GM15510 (cell line): ENCODE data around the gene NTF3.

Source experiments
- POLR2A ChIP-seq: IDR thresholded peaks from 3 replicates; pipeline ENCODE4 v1.6.1; 2011; ENCODE audit warnings: borderline replicate concordance; ENCODE audit not compliant: insufficient read length; ENCODE audit errors: extremely low read depth

The NTF3 gene

DNA sequence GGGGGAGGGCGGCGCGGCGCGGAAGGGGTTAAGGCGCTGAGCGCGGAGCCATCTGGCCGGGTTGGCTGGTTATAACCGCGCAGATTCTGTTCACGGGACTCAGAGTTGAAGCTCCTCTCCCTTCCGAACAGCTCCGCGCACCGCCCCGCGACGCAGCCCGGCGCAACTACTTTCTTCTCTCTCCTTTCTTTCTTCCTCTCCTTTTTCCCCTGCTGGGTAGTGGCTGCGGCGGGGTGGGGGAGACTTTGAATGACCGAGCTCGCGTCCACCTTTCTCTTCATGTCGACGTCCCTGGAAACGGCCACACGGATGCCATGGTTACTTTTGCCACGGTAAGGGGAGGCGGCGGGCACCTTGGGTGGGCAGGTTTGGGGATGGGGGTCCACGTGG is at the start of gene NTF3:
NTF3 (plus strand) TSS at position 98 of the 390 bp plus-strand sequence; CDS start at position 315, 217 bp downstream.
- no peak for TF ChIP-seq POLR2A

DNA sequence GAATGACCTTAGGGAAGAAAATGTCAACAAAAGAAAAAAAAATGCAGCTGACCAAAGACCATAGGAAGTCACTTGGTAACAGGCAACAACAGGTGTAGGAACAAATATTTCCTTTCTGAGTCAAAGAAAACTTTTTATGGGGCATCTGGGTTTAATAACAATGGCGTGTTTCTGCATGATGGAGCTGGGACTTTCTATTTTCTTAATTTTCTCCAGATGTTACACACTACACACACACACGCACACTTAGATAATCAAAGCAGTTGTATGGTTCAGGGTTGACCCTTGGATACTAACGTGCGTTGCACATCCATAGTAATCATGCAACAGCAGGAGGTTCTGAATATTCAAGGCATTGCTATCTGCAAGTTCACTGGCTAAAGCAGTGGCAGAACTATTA is 47.9 kb upstream of the NTF3 start:
- TF ChIP-seq POLR2A, result no peak

DNA sequence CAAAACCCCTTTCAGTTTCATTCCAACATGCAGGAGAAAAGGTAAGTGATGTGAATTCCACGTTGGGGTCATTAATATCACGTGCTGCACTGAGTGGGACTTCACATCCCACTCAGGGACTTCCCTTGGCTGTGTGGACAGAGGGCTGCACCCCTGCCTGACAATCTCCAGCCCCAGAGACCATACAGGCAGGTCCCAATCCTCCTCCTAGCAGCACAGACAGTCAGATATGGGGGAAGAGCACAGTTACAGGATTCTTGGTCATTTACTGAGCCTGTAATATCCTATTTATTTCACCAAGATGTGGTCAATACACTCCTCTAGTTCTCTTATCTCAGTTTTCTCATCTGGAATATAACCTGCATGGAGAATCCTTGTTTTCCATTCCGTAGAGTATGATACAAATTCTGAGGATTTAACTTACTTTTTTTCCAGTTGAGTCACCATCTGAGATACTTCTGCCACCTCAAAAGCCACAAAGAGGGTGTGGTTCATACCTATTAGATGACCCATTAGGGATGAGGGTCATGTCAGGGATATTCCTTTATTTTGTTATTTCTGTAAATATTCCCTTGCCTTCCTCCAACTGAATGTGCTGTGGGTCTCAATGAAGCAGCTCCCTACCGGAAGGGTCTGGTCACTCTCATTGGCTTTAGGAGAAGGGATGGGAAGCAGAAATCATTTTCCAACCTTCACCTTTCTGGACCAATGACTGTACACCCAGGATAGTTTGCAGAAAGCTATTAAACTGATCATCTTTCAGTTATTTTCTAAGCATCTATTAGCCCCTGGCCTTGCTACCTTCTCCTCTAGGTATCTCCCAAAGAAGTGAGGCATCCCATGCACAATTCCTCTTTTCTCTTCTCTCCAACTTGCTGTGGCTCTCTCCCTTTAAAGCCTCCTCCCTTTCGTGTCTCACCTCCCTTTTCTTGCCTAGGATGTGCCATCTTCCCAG is 43.0 kb upstream of the NTF3 start:
- TF ChIP-seq POLR2A, result no peak

DNA sequence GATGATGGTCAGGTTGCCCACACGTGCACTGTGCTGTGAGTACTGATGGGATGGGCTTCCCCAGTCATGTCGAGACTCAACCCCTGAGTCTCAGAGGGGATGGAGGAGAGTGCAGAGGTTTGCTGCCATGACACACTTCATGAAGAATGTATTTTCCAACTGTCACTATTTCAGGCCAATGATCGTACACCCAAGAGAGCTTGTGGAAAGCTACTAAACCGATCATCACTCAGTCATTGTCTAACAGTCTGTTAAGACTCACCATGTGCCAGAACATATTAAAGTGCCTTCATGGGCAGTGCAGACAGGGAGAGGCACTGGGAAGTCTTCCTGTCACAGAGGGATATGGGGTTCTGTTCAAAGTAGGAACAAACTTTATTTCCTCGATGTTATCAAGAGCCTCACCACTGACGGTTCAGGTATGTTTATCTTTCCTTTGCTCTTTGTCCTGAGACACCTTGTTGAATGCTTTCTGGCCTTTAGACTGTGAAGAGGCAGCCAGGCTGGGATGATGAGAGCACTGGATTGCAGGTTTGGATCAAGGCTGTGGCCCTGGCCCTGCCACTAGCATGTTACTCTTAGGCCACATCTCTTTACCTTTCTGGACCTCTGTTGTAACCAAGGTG is 41.6 kb upstream of the NTF3 start:
- TF ChIP-seq POLR2A, result no peak

DNA sequence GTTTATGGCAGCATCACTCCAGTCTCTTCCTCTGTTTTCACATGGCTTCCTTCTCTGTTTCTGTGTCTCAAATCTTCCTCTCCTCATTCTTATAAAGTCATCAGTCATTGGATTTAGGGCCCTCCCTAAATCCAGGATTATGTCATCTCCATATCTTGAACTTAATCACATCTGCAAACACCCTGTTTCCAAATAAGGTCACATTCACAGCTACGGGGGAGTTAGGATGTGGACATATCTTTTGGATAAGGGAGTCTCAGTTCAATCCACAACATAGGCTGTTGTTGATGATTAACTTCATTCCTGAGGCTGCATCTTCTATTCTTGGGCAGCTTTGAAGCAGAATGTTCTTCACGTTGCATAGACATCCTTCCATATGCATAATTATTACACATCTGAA is 40.3 kb upstream of the NTF3 start:
- TF ChIP-seq POLR2A, result no peak

DNA sequence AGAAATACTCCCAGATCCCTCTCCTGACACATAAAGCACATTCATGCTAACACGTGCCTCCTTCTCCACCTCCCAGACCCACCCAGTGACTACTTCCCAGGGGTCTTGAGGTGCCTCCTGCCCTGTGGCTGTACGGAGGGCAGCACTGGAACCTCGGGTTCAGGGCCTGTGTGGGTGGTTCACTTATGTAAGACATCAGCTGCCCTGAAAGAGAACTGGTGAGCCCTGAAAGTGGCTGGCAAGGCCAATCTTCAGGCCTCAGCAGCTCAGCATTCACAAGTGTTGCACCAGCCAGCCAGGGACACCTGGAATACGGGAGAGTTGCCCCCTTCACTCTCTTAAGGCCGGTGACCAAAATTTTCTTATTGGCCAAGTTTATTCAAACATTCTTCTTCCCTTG is 38.9 kb upstream of the NTF3 start:
- TF ChIP-seq POLR2A, result no peak

DNA sequence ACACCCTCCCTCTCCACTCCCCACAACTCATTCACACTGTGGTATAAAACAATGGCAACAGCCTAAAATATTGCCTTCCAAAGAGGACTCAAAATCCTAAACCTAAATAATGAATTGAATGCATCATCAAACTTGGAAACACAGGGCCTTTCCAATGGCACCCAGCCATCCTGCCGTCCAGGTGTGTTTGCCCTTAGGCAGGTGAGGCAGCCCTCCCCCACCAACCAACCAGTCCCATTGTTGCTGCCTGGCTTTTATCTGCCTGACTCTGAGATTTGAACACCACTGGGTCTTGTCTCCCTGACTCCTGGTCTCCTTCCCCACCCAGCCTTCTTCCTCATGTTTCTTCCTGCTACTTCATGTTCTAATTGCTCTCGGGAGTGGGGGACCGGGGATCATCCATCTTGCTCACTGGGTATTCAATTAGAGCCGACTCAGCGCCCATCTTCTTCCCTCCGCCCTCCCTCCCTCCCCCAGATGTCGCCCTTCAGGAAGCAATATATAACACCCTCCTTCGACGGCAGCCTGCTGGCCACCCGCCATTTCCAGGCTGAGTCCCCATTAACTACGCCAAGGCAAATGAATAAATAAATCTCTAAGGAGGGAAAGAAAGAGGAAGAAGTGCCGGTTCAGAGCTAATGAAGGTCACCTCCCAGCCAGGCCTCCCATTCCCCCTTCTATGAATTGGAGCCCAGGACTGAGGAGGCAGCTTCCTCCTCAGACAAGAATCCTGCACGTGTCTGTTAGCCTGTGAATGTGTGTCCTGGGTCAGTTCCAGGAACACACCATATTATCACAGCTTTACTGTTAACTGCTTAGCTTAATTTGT is 36.3 kb upstream of the NTF3 start:
- TF ChIP-seq POLR2A, result no peak

DNA sequence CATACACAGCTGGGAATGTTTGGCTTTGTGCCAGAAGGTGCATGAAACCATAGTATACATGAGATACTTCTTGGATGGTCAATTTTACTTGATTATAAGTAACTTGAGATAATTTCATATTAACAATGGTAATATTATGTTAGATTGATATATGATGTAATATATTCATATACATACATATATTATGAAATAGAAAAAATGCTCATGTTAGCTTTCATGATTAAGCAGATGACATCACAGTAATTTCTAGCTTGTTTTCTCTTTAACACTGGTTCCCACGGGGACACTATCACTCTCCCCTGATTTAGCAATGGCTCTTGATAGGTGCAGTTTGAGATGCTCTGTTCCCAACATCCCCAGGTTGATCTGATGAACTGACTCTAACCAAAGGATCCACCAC is 35.4 kb upstream of the NTF3 start:
- no peak for TF ChIP-seq POLR2A

DNA sequence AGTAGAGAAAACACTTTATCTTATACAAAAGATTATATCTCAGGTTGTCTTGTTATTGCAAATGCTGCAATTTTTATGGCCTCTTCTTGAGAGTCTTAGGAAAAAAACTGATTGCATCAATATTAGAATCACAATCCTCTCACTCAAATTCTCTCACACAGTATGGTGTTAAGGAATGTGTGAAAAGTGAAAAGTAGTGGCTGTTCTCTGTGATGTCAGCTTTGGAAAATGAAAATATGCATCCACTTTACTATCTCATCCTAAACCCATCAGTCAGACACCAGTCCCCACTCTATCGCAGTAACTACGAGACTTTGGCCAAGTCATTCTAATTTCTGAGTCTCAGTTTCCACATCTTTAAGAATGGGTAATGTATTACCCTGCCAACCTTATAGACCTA is 32.6 kb upstream of the NTF3 start:
- TF ChIP-seq POLR2A, result no peak

DNA sequence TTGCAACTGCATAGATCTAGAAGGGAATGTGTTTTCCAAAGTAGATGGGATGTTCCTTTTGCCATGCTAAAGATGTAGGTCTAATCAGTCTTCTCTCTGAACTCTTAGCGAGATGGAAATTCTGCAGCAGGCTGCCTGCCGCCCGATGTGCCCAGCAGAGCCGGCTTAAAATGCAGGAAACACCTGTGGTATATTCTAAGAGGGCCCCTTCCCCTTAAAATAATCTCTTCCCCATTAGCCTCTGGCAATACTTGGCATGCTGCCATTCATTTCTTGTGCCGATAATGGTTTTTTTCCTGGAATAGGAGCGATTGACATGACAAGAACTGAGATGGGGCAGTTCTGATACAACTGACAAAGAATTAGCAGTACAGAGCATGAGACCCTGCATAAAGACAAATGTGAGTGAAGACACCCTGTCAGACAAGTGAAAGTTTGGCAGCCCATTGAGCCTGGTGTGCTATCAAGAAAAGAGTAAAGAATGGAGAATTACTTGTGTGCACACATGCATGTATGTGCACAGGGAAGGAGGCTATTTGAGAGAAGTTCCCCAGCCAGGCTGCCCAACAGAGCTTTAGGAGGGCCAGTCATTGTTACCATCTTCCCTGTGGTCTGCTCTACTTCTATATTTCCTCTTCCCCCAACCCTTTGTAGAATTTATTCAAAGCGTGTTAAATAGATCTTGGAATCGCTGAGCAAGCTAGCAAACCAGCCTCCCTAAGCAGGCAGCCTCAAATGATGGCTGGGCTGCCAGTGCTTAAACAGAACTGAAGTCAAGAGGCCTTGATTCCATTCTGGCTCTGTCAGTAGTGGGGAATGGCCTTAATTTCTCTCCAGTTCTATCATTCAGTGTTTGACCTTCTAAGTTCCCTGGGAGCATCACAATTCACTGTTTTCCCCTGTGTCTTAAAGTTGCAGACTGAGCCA is 29.6 kb upstream of the NTF3 start:
- TF ChIP-seq POLR2A, result no peak

DNA sequence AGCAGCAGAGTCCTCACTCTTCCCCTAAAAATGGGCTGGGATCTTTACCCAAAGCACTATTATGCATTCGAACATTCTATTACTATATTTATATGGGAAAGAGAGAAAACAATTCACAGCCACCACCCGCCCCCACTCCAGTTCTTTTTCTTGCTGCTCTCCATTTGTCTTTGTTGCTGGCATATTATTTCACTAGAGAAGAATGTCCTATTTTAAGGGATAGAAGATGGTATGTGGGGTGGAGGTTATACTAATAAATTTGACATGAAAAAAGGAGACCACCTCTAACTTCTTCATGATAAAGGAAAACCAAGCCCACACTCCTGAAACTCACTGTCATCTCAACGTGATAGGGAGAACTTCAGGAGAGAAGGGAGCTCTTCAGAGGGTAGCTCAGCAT is 28.5 kb upstream of the NTF3 start:
- TF ChIP-seq POLR2A, result no peak

DNA sequence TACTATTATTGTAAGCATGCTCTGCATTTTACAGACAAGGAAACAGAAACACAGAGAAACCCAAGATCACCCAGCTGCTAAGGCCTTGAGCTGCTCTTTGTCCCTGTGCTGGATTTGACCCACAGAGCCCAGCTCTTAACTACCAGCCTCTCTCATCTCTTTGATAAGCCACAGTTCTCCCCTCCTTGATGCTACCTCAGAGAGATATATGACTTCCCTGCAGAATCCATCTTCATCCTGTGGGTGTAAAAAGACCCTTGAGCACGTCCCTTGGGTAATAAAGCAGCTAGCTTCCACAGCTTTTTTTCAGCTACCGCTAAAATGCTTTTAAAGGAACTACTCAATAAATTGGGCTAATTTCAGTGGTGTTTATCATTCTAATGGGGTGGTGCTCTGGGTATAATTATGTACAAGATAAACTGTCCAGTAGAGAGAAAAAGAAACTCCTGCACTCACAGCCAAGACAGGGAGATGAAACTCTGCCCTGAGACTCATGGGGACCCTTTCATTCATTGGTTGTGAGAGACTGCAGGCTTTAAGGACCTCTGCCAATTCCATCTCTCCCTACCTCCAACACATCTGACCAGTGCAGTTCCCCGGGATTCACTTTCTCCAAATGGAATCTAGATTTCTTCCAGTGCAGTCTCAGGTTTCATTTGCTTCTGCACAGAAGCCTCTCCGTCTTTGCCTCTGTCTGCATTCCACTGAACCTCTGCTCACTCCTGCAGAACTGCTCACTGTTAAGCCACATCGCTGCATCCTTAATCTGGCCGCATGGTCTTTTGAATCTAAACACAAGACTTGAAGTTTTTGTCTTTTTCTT is 24.7 kb upstream of the NTF3 start:
- TF ChIP-seq POLR2A, result no peak

DNA sequence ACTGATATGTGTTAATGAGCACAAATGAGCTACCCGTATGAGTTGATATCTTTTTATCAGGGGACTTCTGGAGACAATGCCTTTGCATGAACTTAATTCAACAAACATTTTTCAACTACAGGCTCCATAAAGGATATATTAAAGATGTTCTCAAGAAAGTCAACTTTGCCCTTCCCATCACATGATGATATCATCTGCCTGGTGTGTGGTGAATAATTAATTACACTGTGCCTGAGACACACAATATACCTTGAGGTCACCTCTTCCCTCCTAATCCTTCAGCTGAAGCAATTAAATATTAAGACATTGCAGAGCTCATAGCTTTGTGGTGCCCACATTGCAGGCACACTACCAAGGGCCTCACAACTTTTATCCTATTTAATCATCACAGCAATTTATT is 22.3 kb upstream of the NTF3 start:
- no peak for TF ChIP-seq POLR2A
